HG03575 (cell line): ENCODE measurements around the gene NUDT2.
"Not testable (repeated sequence)": the region's sequence is repeated elsewhere in the genome, so short reads cannot be mapped to it uniquely, and the experiment has no call there.

Experiments
- ATAC-seq: cut with Tn5 transposase; IDR thresholded peaks from one replicate; pipeline ENCODE4 v1.9.1; 2021; ENCODE audit not compliant: unreplicated experiment, insufficient number of reproducible peaks, low FRiP score; ENCODE audit errors: extremely low read depth

NUDT2 gene

GRCh38 chr9:34328987-34329832 is at the start of gene NUDT2, which contains the start of gene KIF24:
NUDT2 (plus strand) TSS chr9:34329569; CDS start chr9:34339040, 9,471 bp downstream.
KIF24 (minus strand) TSS chr9:34329268; CDS start chr9:34311346, 17,922 bp downstream.
- ATAC-seq = peak; percentile 68

GRCh38 chr9:34282096-34282495 is 47.3 kb upstream of the NUDT2 start:
- no peak for ATAC-seq

- no peak for ATAC-seq
Measured at GRCh38 chr9:34289159-34289558, 40.2 kb upstream of the NUDT2 start.

- ATAC-seq = no peak
Measured at GRCh38 chr9:34291023-34291422, 38.3 kb upstream of the NUDT2 start.

GRCh38 chr9:34291423-34291822 is 37.9 kb upstream of the NUDT2 start:
- no peak for ATAC-seq

GRCh38 chr9:34292552-34292951 is 36.8 kb upstream of the NUDT2 start:
- ATAC-seq = no peak

GRCh38 chr9:34301064-34301463 is 28.3 kb upstream of the NUDT2 start:
- not testable (repeated sequence) for ATAC-seq

- not testable (repeated sequence) for ATAC-seq
Measured at GRCh38 chr9:34308316-34308715, 21.1 kb upstream of the NUDT2 start.

- no peak for ATAC-seq
Measured at GRCh38 chr9:34310215-34310614, 19.2 kb upstream of the NUDT2 start.

GRCh38 chr9:34311499-34312185 is 17.7 kb upstream of the NUDT2 start:
- ATAC-seq = no peak

- ATAC-seq = no peak
Measured at GRCh38 chr9:34317436-34317835, 11.9 kb upstream of the NUDT2 start.

- no peak for ATAC-seq
Measured at GRCh38 chr9:34318163-34318790, 11.1 kb upstream of the NUDT2 start.

- ATAC-seq = no peak
Measured at GRCh38 chr9:34321451-34321850, 7.9 kb upstream of the NUDT2 start.

- ATAC-seq = no peak
Measured at GRCh38 chr9:34322899-34323591, 6.3 kb upstream of the NUDT2 start.

GRCh38 chr9:34326690-34327089 is 2.7 kb upstream of the NUDT2 start:
- ATAC-seq = no peak

GRCh38 chr9:34328500-34328986 is 826 bp upstream of the NUDT2 start:
- ATAC-seq = peak; percentile 2

GRCh38 chr9:34331196-34331595 is 1.8 kb downstream of the NUDT2 start:
- ATAC-seq = no peak

GRCh38 chr9:34332076-34332964 is 3.0 kb downstream of the NUDT2 start:
- no peak for ATAC-seq
